GM12878 (cell line): Measurements from ENCODE around the gene SMC5. TPM values are rescaled to one million over a fixed set of nuclear protein-coding genes. Genes with fewer than 3 reads are reported as not detected.

Source experiments
- ATAC-seq: fragments of 200-7000 bp; cut with Tn5 transposase; 3 replicates; pipeline ENCODE4 v1.9.1; 2020; ENCODE audit warnings: mild to moderate bottlenecking, moderate library complexity
- BruUV-seq: library from RNA; stranded (reverse); fragments of 400-500 nt; replicated peaks from 2 replicates; lab custom pipeline; 2021; lab: Mats Ljungman, UMichigan
- CTCF ChIA-PET: fragments of 300-600 bp; sonication (Branson Sonifier 250); formaldehyde crosslinking; extraction: SDS; loops from one replicate; lab custom pipeline; 2021; ENCODE audit warnings: inconsistent platforms; lab: Yijun Ruan, JAX
- POLR2A ChIA-PET: fragments of 350-600 bp; formaldehyde crosslinking; extraction: SDS; loops from one replicate; lab custom pipeline; 2021; ENCODE audit warnings: inconsistent platforms; lab: Charles Lee
- RAD21 ChIA-PET: fragments of 300-600 bp; sonication (Branson Sonifier 250); formaldehyde crosslinking; loops from one replicate; lab custom pipeline; 2023; ENCODE audit warnings: antibody characterized with exemption; ENCODE audit not compliant: unreplicated experiment; lab: Charles Lee
- SMC1A ChIA-PET: fragments of 300-600 bp; sonication (Branson Sonifier 250); formaldehyde crosslinking; loops from one replicate; lab custom pipeline; 2023; ENCODE audit not compliant: unreplicated experiment, uncharacterized antibody; lab: Charles Lee
- DNase-seq: peaks from one replicate; pipeline ENCODE4 v3.0.0-alpha.2; 2011; ENCODE audit warnings: low read depth, low spot score
- FAIRE-seq: peaks from 3 replicates; lab custom pipeline; 2011; peaks lifted over from hg19 to GRCh38; lab: Jason Lieb, UNC
- H2AFZ ChIP-seq: 2 replicates; pipeline ENCODE4 v1.6.0; 2011; ENCODE audit warnings: low read depth, low read length, control low read depth; ENCODE audit not compliant: control insufficient read depth
- H3K27ac ChIP-seq: 2 replicates; pipeline ENCODE4 v1.5.1; 2011; ENCODE audit warnings: control low read depth; ENCODE audit not compliant: control insufficient read depth, insufficient read depth
- H3K27me3 ChIP-seq, 2 experiments: replicated peaks in 1 of 2; 2 replicates each; pipeline versions ENCODE4 v1.6.0 to v1.6.1; 2011; ENCODE audit warnings: low read length in 1 of 2; ENCODE audit not compliant: control insufficient read depth in 2 of 2, insufficient read depth in 2 of 2
- H3K36me3 ChIP-seq, 2 experiments: 2 replicates each; pipeline ENCODE4 v1.5.1; 2011; ENCODE audit warnings: low read length in 1 of 2; ENCODE audit not compliant: control insufficient read depth in 2 of 2, insufficient read depth in 2 of 2
- H3K4me1 ChIP-seq: 2 replicates; pipeline ENCODE4 v1.6.1; 2011; ENCODE audit warnings: mild to moderate bottlenecking, low read length, moderate library complexity, mixed read lengths; ENCODE audit not compliant: control insufficient read depth, insufficient read depth
- H3K4me2 ChIP-seq: 2 replicates; pipeline ENCODE4 v1.6.0; 2011; ENCODE audit warnings: control low read depth; ENCODE audit not compliant: control insufficient read depth, insufficient read depth
- H3K4me3 ChIP-seq: fragments of 200-600 bp; sonication (generic); 2 replicates; pipeline ENCODE4 v1.5.1; 2016
- H3K79me2 ChIP-seq: 2 replicates; pipeline ENCODE4 v1.6.0; 2011; ENCODE audit warnings: low read length; ENCODE audit not compliant: control insufficient read depth, insufficient read depth
- H3K9ac ChIP-seq: 2 replicates; pipeline ENCODE4 v1.8.0; 2011; ENCODE audit warnings: low read length, control low read depth, mixed read lengths; ENCODE audit not compliant: control insufficient read depth, insufficient read depth
- H3K9me3 ChIP-seq: replicated peaks from 3 replicates; pipeline ENCODE4 v1.5.1; 2011; ENCODE audit warnings: mild to moderate bottlenecking, low read length; ENCODE audit not compliant: control insufficient read depth, insufficient read depth
- H4K20me1 ChIP-seq: 2 replicates; pipeline ENCODE4 v1.6.0; 2011; ENCODE audit not compliant: control insufficient read depth, insufficient read depth
- IRF4 ChIP-seq: IDR thresholded peaks from 2 replicates; pipeline ENCODE4 v1.6.1; 2011; ENCODE audit warnings: low read depth, low read length
- NFYB ChIP-seq: IDR thresholded peaks from 2 replicates; pipeline ENCODE4 v1.6.1; 2011; ENCODE audit warnings: low read depth, mild to moderate bottlenecking, low read length, improper control_type of control experiment, moderate library complexity; ENCODE audit not compliant: insufficient read depth
- RAD21 ChIP-seq: IDR thresholded peaks from 2 replicates; pipeline ENCODE4 v1.6.1; 2011; ENCODE audit warnings: mild to moderate bottlenecking, low read depth, low read length, moderate library complexity; ENCODE audit not compliant: insufficient read depth
- SMAD1 ChIP-seq: fragments of 450-650 bp; IDR thresholded peaks from 2 replicates; pipeline ENCODE4 v1.6.1; 2018; ENCODE audit warnings: mild to moderate bottlenecking, low read depth; ENCODE audit not compliant: partially characterized antibody
- TBL1XR1 ChIP-seq: IDR thresholded peaks from 2 replicates; pipeline ENCODE4 v1.6.1; 2012; ENCODE audit warnings: low read depth, low read length, improper control_type of control experiment
- TCF3 ChIP-seq: IDR thresholded peaks from 2 replicates; pipeline ENCODE4 v1.6.1; 2012; ENCODE audit warnings: low read depth, mild to moderate bottlenecking, low read length, borderline replicate concordance; ENCODE audit not compliant: insufficient read depth
- WGBS: methylation state at CpG from one replicate; pipeline ENCODE4 v1.1.6; 2016; ENCODE audit warnings: low lambda C conversion rate; ENCODE audit not compliant: insufficient replicate concordance, insufficient coverage; ENCODE audit errors: missing lambda C conversion rate; 5-methylcytosine and 5-hydroxymethylcytosine counted together
- in situ Hi-C: fragments of 300-500 bp; cut with MboI; formaldehyde crosslinking; loops from 9 replicates; pipeline ENCODE4 v1.14.3; 2018; ENCODE audit warnings: mixed read lengths
- intact Hi-C: fragments of 100-400 bp; cut with micrococcal nuclease; formaldehyde crosslinking; loops from one replicate; pipeline ENCODE4 v1.14.2; 2022; ENCODE audit not compliant: unreplicated experiment
- polyA plus RNA-seq, 11 experiments: library from polyadenylated mRNA; depleted of rRNA in 4 of 11; unstranded in 6 of 11; stranded (reverse) in 5 of 11; fragments of >200 nt; fragmentation: Nextera tagmentation in 4 of 11; fragmentation: Illumina TruSeq in 1 of 11; extraction: Ambion mirVana in 4 of 11; extraction: Trizol in 1 of 11; gene quantifications; 1 replicate in 1 of 11; 2 replicates in 10 of 11; pipeline versions ENCODE4 v1.2.1 to v1.2.3, GENCODE V29; 2011 to 2016; ENCODE audit warnings: inconsistent platforms in 2 of 11, missing spikeins in 2 of 11, low read depth in 1 of 11
- total RNA-seq, 4 experiments: library from RNA; depleted of rRNA in 3 of 4; stranded (reverse); fragments of >200 nt in 3 of 4; fragmentation: Illumina TruSeq in 1 of 4; extraction: Trizol in 1 of 4; gene quantifications; 2 replicates each; pipeline versions ENCODE4 v1.2.1 to v1.2.3, GENCODE V29; 2013 to 2021
- TF ChIP-seq, protein P1 (sequence below), 3 experiments: IDR thresholded peaks in 2 of 3; conservative IDR thresholded peaks in 1 of 3; 2 replicates each; pipeline ENCODE4 v1.5.1; 2011; ENCODE audit warnings: low read depth in 3 of 3, low read length in 3 of 3, mild to moderate bottlenecking in 3 of 3, control low read depth in 2 of 3, moderate library complexity in 2 of 3, inconsistent platforms in 1 of 3, mixed read lengths in 1 of 3; ENCODE audit not compliant: control insufficient read depth in 2 of 3, insufficient read depth in 1 of 3; ENCODE audit errors: extremely low read depth in 1 of 3
- TF ChIP-seq, protein P2 (sequence below): fragments of 450-650 bp; IDR thresholded peaks from 2 replicates; pipeline ENCODE4 v1.6.1; 2014; ENCODE audit warnings: mild to moderate bottlenecking

Gene SMC5
- total and polyA plus RNA-seq, 10 of the 15 experiments (the other 5 are each of a cell fraction or from before 2014, with no cell fraction given), result 6.5 to 47.1 (median 22.9) TPM

DNA sequence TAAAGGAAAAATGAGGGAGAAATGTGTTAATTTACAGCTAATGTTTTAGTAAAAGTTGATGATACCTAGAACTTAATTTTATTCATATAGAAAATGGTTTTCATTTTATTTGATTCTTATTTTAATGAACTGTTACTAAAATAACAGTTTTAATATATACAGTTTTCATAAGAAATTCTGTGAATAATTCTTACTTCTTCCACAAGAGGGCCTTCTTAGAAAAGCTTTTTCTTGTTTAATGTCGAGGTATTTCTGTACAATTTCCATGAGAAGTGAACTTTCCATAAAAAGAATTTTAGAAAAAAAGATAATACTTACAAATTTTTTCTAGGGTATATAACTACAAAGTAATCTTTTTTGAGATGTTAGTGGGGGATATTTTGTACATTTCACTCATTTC lies 81.8 kb downstream of the SMC5 start (continued):
- TF ChIP-seq TCF3 (no peak), TBL1XR1 (no peak), IRF4 (no peak), SMAD1 (no peak), RAD21 (peak; percentile 45)
- TF ChIP-seq, protein P1, sequence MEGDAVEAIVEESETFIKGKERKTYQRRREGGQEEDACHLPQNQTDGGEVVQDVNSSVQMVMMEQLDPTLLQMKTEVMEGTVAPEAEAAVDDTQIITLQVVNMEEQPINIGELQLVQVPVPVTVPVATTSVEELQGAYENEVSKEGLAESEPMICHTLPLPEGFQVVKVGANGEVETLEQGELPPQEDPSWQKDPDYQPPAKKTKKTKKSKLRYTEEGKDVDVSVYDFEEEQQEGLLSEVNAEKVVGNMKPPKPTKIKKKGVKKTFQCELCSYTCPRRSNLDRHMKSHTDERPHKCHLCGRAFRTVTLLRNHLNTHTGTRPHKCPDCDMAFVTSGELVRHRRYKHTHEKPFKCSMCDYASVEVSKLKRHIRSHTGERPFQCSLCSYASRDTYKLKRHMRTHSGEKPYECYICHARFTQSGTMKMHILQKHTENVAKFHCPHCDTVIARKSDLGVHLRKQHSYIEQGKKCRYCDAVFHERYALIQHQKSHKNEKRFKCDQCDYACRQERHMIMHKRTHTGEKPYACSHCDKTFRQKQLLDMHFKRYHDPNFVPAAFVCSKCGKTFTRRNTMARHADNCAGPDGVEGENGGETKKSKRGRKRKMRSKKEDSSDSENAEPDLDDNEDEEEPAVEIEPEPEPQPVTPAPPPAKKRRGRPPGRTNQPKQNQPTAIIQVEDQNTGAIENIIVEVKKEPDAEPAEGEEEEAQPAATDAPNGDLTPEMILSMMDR (IDR thresholded peaks at IDR 0.05 in 2 of 3, conservative IDR thresholded peaks at IDR 0.05 in 1 of 3; ENCODE audit: control insufficient read depth in 2 of 3, extremely low read depth in 1 of 3, insufficient read depth in 1 of 3, low read depth in 3 of 3, low read length in 3 of 3), result peak in 1 of 3 experiments; percentile 33; a peak in 2 of 6 replicates

GRCh38 chr9:70347046-70347445 lies 88.3 kb downstream of the SMC5 start:
- Histone ChIP-seq H3K4me3 (no peak overlapping the region), H3K36me3 (peaks cover 0 to 14% of the 10 kb centered on the region in 2 experiments; a peak in 1 of 4 replicates), H3K4me2 (no peak overlapping the region), H3K9me3 (no peaks in the 10 kb centered on the region), H3K9ac (no peak overlapping the region), H3K27me3 (no peaks in the 10 kb centered on the region), H3K79me2 (no peaks in the 10 kb centered on the region), H2AFZ (no peak overlapping the region), H4K20me1 (no peaks in the 10 kb centered on the region), H3K27ac (no peak overlapping the region), H3K4me1 (no peaks in the 10 kb centered on the region)
- intact Hi-C loops, result no loop called here
- FAIRE-seq (no peak), ATAC-seq (no peak), DNase-seq (no peak)
- in situ Hi-C loops, result loop anchor here (5.0 kb wide), 1 partner anchor 140 kb away; no protein-coding TSS in a partner anchor
- BruUV-seq, result no TSS peak
- POLR2A ChIA-PET, result no interaction called here
- 100% methylated on average over 2 of the region's 2 CpGs for WGBS
- TF ChIP-seq, protein P2, sequence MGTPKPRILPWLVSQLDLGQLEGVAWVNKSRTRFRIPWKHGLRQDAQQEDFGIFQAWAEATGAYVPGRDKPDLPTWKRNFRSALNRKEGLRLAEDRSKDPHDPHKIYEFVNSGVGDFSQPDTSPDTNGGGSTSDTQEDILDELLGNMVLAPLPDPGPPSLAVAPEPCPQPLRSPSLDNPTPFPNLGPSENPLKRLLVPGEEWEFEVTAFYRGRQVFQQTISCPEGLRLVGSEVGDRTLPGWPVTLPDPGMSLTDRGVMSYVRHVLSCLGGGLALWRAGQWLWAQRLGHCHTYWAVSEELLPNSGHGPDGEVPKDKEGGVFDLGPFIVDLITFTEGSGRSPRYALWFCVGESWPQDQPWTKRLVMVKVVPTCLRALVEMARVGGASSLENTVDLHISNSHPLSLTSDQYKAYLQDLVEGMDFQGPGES, result no peak
- no peak for TF ChIP-seq SMAD1
- no peak for TF ChIP-seq NFYB
- RAD21 ChIA-PET, result interaction anchor here (1.0 kb wide), 1 partner anchor 255 kb away, joined by 3 read pairs; no protein-coding TSS in a partner anchor
- SMC1A ChIA-PET, result interaction anchor here (0.7 kb wide), 1 partner anchor 252 kb away, joined by 3 read pairs; no protein-coding TSS in a partner anchor
- CTCF ChIA-PET, result interaction anchor here (1.1 to 2.9 kb wide), 3 partner anchors 46 to 293 kb away, joined by 3 to 11 read pairs (median 4); no protein-coding TSS in a partner anchor
